NB4 (cell line): ENCODE measurements around the gene KIAA1671.

Experiments
- POLR2A ChIP-seq: IDR thresholded peaks from 2 replicates; pipeline ENCODE4 v1.6.1; 2011; ENCODE audit warnings: mild to moderate bottlenecking; ENCODE audit not compliant: insufficient read length; ENCODE audit errors: extremely low read depth
- TF ChIP-seq, protein P1 (sequence below): IDR thresholded peaks from one replicate; pipeline ENCODE4 v1.5.1; 2012; ENCODE audit warnings: low read depth, low read length

DNA sequence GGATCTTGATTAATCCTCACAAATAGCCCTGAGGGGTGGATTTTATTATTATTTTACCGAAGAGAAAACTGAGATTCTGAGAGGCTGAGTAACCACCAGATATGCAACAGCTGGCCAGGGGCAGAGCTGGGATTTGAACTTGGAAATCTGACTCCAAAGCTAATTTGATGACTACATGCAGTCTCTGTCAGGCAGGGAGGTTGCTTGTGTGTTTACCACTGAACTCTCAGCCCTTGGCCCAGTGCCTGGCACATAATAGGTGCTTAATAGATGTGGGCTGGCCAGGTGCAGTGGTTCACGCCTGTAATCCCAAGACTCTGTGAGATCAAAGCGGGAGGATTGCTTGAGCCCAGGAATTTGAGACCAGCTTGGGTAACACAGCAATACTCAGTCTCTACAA is 125.4 kb downstream of the KIAA1671 start:
- TF ChIP-seq, protein P1, sequence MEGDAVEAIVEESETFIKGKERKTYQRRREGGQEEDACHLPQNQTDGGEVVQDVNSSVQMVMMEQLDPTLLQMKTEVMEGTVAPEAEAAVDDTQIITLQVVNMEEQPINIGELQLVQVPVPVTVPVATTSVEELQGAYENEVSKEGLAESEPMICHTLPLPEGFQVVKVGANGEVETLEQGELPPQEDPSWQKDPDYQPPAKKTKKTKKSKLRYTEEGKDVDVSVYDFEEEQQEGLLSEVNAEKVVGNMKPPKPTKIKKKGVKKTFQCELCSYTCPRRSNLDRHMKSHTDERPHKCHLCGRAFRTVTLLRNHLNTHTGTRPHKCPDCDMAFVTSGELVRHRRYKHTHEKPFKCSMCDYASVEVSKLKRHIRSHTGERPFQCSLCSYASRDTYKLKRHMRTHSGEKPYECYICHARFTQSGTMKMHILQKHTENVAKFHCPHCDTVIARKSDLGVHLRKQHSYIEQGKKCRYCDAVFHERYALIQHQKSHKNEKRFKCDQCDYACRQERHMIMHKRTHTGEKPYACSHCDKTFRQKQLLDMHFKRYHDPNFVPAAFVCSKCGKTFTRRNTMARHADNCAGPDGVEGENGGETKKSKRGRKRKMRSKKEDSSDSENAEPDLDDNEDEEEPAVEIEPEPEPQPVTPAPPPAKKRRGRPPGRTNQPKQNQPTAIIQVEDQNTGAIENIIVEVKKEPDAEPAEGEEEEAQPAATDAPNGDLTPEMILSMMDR: no peak
- no peak for TF ChIP-seq POLR2A
